H54 (cell line): ENCODE data around the gene POLG2.
"Not testable (repeated sequence)": the region's sequence is repeated elsewhere in the genome, so short reads cannot be mapped to it uniquely, and the experiment has no call there.

ENCODE experiments used
- DNase-seq: peaks from one replicate; pipeline ENCODE4 v3.0.0; 2011; ENCODE audit warnings: low spot score, mixed read lengths; ENCODE audit not compliant: insufficient read length
- FAIRE-seq: peaks from 3 replicates; lab custom pipeline; 2011; peaks lifted over from hg19 to GRCh38; lab: Jason Lieb, UNC
- POLR2A ChIP-seq: IDR thresholded peaks from 2 replicates; pipeline ENCODE4 v1.6.1; 2011; ENCODE audit warnings: low read depth, mild to moderate bottlenecking, low read length

The POLG2 gene

DNA sequence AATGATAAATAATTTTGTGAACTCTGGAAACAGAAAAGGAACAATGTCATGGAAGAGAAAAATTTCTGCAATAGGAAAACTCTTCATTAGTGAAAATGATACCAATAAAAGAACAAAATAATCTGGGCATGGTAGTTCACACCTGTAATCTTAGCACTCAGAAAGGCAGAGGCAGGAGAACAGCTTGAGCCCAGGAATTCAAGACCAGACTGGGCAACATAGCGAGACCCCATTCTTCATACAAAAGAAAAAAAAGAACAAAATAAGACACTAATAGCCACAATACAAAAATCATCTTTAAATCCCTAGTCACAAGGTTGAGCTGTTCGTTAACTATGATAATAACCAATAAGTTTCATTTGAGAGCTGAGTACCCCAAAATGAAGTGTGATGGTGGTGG lies 8.6 kb downstream of the POLG2 start:
- DNase-seq = no peak
- TF ChIP-seq POLR2A = no peak
- FAIRE-seq = no peak

DNA sequence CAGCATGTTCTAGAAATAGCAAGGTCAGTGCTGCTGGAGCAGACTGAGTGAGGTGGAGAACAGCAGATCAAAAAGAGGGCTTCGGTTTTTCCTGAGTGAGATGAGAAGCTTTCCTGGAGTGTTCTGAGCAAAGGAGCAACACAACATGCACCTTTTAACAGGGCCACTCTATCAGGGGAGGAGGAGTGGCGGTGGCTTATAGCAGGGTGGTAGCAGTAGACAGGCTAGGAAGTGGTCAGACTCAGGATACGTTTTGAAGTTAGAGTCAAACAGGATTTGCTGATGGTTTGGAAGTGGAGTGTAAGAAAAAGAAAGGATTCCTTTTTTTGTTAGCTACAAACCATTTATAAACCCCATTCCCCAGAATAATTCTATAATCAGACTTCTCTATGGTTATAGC lies 12.5 kb downstream of the POLG2 start:
- FAIRE-seq (no peak), DNase-seq (no peak)
- no peak for TF ChIP-seq POLR2A

DNA sequence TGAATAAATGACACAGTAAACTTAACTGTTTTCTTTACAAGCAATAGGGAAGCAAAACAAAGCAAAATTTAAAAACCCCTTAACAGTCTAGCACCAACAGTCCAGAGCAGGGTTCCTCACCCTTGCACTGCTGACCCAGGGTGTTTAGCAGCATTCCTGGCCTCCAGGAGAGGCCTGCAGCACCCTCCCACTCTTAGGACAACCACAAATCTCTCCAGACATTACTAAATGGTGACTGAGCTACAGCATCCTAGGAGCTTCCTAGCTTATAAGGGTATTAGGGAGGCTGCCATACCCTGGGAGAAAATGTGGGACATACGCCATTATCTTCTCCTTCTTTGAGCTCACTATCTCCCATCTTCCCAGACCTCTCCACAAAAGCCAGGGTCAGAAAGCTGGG lies 15.9 kb downstream of the POLG2 start:
- no peak for DNase-seq
- FAIRE-seq = no peak
- no peak for TF ChIP-seq POLR2A

DNA sequence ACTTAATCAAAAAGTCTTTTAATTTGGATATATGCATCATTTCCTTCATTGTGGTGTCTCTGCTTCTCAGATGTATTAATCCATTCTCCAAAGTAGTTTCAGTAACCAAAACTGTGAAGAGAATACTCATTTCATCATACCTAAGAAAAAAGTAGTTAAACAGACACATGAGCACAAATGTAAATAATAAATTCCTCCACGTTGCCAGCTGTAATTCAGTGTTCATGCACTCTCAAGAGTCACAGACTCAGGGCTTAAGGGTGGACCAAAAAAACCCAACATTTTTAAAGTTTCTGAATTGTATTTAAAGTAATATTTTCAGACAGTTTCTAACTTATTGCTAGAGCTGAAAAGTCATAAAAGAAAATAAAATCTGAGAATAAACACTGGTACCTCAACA lies 19.0 kb downstream of the POLG2 start:
- FAIRE-seq = no peak
- no peak for DNase-seq
- no peak for TF ChIP-seq POLR2A

DNA sequence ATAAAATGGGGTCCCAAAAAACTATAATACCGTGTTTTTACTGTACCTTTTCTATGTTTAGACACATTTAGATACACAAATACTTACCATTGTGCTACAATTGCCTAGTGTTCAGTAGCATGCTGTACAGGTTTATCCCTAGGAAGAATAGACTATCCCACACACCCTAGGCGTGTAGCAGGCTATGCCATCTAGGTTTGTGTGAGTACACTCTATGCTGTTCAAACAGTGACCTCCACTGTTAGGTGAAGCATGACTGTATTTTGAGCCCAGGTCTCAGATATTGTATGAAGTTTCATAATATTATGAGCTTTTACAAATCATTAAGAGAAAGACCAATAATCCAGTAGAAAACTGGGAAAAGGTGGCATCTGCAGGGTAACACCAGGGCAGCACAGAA lies 24.3 kb downstream of the POLG2 start:
- no peak for TF ChIP-seq POLR2A
- no peak for FAIRE-seq
- DNase-seq = no peak

DNA sequence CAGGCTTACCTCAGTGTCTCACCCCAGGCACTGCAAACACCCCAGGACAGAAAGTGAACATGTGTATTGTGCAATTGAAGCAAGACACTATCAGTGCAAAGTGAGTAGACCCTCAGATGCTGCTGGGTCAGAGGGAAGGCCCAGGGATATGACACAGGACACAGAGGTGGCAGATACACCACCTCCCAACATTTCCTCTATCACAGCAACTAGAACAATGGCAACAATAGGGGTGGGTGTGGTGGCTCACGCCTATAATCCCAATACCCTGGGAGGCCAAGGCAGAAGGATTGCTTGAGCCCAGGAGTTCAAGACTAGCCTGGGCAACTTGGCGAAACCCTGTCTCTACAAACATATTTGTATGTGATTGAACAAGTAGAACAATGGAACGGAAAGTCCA lies 25.4 kb downstream of the POLG2 start:
- FAIRE-seq (no peak), DNase-seq (no peak)
- TF ChIP-seq POLR2A = no peak

DNA sequence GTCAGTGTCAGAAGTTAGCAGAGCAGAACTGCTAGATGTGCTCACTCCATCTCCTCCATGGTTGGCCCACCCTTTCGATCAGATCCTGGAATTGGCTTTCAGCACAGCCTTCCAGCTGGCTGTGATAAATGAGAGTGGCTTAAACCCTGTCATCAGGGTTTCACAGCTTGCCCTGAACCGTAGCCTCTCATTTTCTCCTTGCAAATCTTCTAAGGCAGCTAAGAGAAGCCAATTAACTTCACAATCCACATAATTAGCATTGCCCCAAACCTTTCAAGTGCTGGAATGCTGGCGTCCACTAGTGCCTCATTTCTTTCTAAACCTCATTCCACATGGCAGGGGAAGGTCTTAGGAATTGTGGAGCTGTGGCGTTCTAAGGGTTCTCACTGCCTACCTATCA lies 26.2 kb downstream of the POLG2 start:
- FAIRE-seq = no peak
- no peak for DNase-seq
- TF ChIP-seq POLR2A = no peak

DNA sequence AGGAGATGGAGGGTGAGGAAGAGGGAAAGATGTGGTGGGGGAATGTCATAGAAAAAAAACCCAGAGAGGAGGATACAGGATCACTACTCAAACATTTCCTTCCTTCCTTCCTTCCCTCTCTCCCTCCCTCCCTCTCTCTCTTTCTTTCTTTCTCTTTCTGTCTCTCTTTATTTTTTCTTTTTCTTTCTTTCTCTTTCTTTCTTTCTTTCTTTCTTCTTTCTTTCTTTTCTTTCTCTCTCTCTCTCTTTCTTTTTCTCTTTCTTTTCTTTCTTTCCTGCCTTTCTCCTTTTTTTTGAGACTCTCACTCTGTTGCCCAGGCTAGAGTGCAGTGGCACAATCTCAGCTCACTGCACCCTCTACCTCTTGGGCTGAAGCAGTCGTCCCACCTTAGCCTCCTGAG lies 30.0 kb downstream of the POLG2 start:
- FAIRE-seq = not testable (repeated sequence)

DNA sequence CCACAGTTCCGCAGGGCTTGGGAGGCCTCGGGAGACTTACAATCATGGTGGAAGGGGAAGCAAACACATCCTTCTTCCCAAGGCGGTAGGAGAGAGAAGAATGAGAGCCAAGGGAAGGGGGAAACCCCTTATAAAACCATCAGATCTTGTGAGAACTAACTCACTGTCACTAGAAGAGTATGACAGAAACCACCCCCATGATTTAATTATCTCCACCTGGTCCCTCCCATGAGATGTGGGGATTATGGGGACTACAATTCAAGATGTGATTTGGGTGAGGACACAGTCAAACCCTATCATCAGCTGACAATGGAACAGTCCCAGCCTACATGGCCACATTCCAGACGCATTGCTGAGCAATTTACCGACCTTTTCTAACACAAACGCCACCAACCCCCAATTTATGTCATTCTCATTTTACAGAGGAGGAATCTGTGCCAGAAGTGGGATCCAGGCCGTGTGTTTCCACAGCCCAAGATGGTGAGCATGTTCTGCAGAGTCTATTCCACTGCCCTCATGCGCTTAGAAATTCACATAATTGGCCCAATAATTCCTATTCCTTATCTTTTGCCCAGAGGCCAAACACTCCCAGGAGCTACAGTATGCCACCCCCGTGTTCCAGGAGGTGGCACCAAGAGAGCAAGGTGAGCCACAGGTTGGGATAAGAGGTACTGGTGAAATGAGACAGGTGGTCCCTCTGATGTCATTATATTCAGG lies 30.7 kb downstream of the POLG2 start:
- no peak for DNase-seq
- TF ChIP-seq POLR2A = no peak
- no peak for FAIRE-seq

More for the DNA sequence above, 30.0 kb downstream of the POLG2 start:
- DNase-seq = not testable (repeated sequence)

DNA sequence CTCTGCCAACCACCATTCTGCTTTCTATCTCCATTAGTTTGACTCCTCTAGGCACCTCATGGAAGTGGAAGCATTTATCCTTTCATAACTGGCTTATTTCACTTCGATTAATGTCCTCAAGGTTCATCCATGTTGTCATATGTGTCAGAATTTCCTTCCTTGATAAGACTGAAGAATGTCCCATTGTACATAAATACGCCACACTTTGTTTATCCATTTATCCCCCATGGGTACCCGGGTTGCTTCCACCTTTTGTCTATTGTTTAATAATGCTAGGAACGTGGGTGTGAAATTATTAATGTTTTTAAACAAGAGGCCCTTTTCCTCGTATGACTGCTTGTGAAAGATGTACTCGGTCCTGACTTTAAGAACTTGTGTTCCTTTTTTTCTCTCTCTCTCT lies 35.1 kb downstream of the POLG2 start:
- no peak for TF ChIP-seq POLR2A
- no peak for FAIRE-seq
- no peak for DNase-seq

DNA sequence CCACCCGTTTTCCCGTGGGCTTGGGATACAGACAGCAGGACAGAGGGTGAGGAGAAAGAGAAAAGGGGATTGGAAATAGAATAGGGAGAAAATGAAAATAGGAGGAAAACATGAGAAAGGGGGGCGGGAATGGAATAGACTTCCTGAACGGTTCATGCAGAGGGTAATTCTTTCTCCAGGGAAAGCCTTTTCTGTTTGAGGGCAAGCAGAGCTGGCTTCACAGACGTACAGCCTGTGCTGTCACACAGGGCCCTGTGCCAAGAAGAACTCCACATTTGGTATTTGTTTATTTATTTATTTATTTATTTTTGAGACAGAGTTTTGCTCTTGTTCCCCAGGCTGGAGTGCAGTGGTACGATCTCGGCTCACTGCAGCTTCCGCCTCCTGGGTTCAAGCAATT lies 35.9 kb downstream of the POLG2 start:
- no peak for FAIRE-seq
- no peak for DNase-seq

DNA sequence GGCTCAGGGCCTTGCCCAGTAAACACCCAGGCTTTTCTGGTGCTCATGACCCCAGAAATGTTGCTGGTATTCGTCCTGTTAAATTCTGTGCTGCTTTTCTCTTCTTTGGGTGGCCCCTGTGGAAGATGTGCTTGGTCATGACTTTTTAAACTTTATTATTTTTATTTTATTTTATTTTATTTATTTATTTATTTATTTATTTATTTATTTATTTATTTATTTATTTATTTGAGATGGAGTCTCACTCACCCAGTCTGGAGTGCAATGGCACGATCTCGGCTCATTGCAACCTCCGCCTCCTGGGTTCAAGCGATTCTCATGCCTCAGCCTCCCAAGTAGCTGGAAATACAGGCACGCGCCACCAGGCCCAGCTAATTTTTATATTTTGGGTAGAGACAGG lies 37.0 kb downstream of the POLG2 start:
- FAIRE-seq, DNase-seq: not testable (repeated sequence)

More for the DNA sequence above, 35.9 kb downstream of the POLG2 start:
- no peak for TF ChIP-seq POLR2A

DNA sequence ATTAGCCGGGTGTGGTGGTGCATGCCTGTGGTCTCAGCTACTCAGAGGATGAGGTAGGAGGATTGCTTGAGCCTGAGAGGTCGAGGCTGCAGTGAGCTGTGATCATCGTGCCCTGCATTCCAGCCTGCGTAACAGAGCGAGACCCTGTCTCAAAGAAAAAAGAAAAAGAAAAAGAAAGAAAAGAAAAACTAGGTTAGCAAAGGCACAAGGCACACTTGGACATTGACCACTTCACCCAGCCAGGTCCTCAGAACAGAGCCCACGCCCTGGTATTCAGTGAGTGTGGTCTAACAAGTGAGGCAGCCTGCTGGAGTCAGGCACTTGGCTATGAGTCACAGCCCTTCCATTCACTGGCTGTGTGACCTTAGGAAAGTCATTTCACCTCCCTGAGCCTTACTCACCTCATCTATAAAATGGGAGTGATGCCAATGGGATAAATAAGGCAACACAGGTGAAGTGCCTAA lies 37.5 kb downstream of the POLG2 start:
- FAIRE-seq = no peak
- TF ChIP-seq POLR2A = no peak
- DNase-seq = peak; percentile 63

DNA sequence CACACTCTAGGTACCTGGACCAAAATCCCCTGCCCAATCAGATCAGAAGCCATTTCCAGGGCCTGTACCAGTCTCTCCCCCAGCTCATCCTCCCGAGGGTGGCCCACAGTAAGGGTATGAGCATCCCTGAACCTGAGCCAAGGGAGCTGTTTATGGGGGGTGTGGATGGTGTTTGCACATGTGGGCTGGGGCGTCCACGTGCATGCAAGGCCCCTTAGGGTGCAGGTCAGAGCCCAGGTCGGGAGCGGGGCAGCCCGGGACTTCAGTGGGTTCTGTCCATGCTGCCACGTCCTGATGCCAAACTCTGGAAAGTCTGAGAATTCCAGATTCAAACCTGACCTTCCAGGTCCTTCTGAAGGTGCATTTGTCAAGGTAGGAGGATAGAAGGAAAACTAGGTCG lies 38.1 kb downstream of the POLG2 start:
- no peak for TF ChIP-seq POLR2A
- DNase-seq (no peak), FAIRE-seq (no peak)

DNA sequence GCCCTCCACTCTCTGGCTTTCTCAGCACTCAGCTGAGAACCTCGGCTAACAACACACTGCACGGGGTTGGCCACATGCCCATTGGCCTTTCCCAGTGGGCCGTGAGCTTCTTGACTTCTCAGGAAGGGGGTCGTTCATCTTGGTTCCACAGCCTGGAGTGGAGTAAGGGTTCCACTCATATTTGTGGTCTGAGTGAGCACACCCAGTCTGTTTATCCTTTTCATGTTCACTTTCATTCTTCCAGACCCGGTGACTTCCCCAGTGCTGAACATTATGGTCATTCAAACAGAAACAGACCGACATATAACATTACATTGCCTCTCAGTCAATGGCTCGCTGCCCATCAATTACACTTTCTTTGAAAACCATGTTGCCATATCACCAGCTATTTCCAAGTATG lies 39.7 kb downstream of the POLG2 start:
- no peak for DNase-seq
- no peak for FAIRE-seq
- TF ChIP-seq POLR2A = no peak
